ENCODE results near the gene TPPP2. TPM values are rescaled to one million over a fixed set of nuclear protein-coding genes. Genes with fewer than 3 reads are reported as not detected.

The TPPP2 gene
- total RNA-seq, 2 experiments from 2014 or later: not detected

DNA sequence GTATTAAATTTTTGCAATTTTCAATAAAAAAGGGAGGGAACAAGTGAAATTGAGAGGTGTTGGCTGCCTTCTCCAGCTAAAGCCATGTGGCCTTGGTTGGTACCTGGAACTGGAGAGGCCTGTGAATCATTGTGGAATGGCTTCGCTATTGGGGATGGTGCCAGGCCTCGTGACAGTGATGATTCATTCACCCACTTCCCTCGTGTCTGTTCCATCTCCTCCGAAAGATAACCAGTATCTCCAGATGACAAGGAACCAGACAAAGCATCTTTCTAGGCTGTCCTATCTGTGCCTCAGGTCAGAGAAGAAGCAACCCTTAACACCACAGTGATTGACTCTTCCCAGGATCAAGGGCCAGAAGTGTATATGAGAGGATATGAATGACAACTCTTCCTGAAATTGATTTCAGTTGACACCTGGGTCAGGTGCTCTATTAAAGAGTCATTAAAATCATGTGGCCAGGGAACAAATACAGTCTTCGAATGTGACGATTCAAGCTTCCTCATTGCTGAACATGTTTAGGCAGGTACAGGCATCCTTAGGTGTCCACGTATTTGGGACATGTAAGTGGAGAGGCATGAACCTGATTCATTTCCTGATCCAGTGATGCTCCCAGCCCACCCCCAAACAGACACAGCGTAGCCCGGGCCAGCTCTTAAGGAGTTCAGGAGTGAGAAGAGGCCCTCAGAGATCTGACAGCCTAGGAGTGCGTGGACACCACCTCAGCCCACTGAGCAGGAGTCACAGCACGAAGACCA lies 11.8 kb downstream of the TPPP2 start, which contains the start of gene RNASE7:
RNASE7 (plus strand) TSS at position 687 of the 758 bp plus-strand sequence. CDS start 631 bp downstream, outside the sequence.
- no peak within 1 kb of the TSS for H3K27ac ChIP-seq (ENCODE audit: low read depth in 1 of 2, low read length in 2 of 2)
- H3K36me3 ChIP-seq (ENCODE audit: insufficient read depth, low read length): no peaks in the 10 kb centered on the region
- DNase-seq (peak in 2 of 14 experiments; percentile 24 to 26), ATAC-seq (ENCODE audit: poor library complexity) (no peak)
- no peaks in the 10 kb centered on the region for H3K27me3 ChIP-seq (ENCODE audit: control insufficient read depth in 1 of 2, insufficient read depth in 2 of 2, low read length in 2 of 2)
- H3K9me3 ChIP-seq (ENCODE audit: control insufficient read depth in 1 of 2, insufficient read depth in 1 of 2, low read length in 2 of 2): no peaks in the 10 kb centered on the region
- Mint-ChIP-seq H3K4me3 (no peak within 1 kb of the TSS), H3K4me1 (ENCODE audit: low read depth) (peaks cover 11% of the 10 kb centered on the region), H3K27me3 (peaks cover 10% of the 10 kb centered on the region), H3K27ac (no peak within 1 kb of the TSS), H3K36me3 (ENCODE audit: low read depth) (no peaks in the 10 kb centered on the region), H3K9me3 (no peaks in the 10 kb centered on the region)
- TF ChIP-seq, protein P1, sequence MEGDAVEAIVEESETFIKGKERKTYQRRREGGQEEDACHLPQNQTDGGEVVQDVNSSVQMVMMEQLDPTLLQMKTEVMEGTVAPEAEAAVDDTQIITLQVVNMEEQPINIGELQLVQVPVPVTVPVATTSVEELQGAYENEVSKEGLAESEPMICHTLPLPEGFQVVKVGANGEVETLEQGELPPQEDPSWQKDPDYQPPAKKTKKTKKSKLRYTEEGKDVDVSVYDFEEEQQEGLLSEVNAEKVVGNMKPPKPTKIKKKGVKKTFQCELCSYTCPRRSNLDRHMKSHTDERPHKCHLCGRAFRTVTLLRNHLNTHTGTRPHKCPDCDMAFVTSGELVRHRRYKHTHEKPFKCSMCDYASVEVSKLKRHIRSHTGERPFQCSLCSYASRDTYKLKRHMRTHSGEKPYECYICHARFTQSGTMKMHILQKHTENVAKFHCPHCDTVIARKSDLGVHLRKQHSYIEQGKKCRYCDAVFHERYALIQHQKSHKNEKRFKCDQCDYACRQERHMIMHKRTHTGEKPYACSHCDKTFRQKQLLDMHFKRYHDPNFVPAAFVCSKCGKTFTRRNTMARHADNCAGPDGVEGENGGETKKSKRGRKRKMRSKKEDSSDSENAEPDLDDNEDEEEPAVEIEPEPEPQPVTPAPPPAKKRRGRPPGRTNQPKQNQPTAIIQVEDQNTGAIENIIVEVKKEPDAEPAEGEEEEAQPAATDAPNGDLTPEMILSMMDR (IDR thresholded peaks at IDR 0.05): no peak
- intact Hi-C loops (cut with DNase I, micrococcal nuclease): no loop called here
- H3K4me3 ChIP-seq (ENCODE audit: low read length): no peak within 1 kb of the TSS
- peaks cover 15% of the 10 kb centered on the region for H3K4me1 ChIP-seq (ENCODE audit: insufficient read depth, low read length)
- ChIA-PET CTCF (interaction anchor here (1.8 kb wide), 1 partner anchor 27 kb away, joined by 6 read pairs; no protein-coding TSS in a partner anchor), POLR2A (no interaction called here)

DNA sequence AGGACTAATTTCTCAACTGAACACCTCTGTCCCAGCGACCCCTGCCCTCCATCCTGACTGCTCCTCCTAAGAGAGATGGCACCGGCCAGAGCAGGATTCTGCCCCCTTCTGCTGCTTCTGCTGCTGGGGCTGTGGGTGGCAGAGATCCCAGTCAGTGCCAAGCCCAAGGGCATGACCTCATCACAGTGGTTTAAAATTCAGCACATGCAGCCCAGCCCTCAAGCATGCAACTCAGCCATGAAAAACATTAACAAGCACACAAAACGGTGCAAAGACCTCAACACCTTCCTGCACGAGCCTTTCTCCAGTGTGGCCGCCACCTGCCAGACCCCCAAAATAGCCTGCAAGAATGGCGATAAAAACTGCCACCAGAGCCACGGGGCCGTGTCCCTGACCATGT lies 12.9 kb downstream of the TPPP2 start:
- Histone ChIP-seq H3K27ac (ENCODE audit: low read depth in 1 of 2, low read length in 2 of 2) (no peak overlapping the region), H3K27me3 (ENCODE audit: control insufficient read depth in 1 of 2, insufficient read depth in 2 of 2, low read length in 2 of 2) (no peaks in the 10 kb centered on the region), H3K9me3 (ENCODE audit: control insufficient read depth in 1 of 2, insufficient read depth in 1 of 2, low read length in 2 of 2) (no peaks in the 10 kb centered on the region), H3K4me3 (ENCODE audit: low read length) (no peak overlapping the region), H3K4me1 (ENCODE audit: insufficient read depth, low read length) (peaks cover 15% of the 10 kb centered on the region), H3K36me3 (ENCODE audit: insufficient read depth, low read length) (no peaks in the 10 kb centered on the region)
- Mint-ChIP-seq H3K27me3 (peaks cover 10% of the 10 kb centered on the region), H3K9me3 (no peaks in the 10 kb centered on the region), H3K36me3 (ENCODE audit: low read depth) (no peaks in the 10 kb centered on the region), H3K4me1 (ENCODE audit: low read depth) (peaks cover 11% of the 10 kb centered on the region), H3K27ac (no peak overlapping the region), H3K4me3 (no peak overlapping the region)
- ChIA-PET CTCF (interaction anchor here (1.8 kb wide), 1 partner anchor 28 kb away, joined by 6 read pairs; no protein-coding TSS in a partner anchor), POLR2A (interaction anchor here (2.0 kb wide), 1 partner anchor 61 kb away, joined by 7 read pairs; no protein-coding TSS in a partner anchor)
- intact Hi-C loops (cut with DNase I, micrococcal nuclease): no loop called here
- TF ChIP-seq, protein P1 (IDR thresholded peaks at IDR 0.05): no peak
- DNase-seq (no peak), ATAC-seq (ENCODE audit: poor library complexity) (no peak)

DNA sequence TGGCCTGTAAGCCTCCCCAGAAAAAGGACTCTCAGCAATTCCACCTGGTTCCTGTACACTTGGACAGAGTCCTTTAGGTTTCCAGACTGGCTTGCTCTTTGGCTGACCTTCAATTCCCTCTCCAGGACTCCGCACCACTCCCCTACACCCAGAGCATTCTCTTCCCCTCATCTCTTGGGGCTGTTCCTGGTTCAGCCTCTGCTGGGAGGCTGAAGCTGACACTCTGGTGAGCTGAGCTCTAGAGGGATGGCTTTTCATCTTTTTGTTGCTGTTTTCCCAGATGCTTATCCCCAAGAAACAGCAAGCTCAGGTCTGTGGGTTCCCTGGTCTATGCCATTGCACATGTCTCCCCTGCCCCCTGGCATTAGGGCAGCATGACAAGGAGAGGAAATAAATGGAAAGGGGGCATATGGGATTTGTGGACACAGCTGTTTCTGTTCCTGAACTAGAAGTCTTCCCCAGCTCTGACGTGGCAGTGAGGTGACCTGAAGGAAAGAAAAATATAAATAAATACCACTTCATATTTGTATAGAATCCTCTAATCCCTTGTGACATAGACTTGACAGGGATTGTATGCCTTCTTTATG lies 13.5 kb downstream of the TPPP2 start:
- no peak overlapping the region for H3K4me3 Mint-ChIP-seq
- DNase-seq: no peak
- TF ChIP-seq, protein P1 (IDR thresholded peaks at IDR 0.05): no peak
- no peaks in the 10 kb centered on the region for H3K27me3 ChIP-seq (ENCODE audit: control insufficient read depth in 1 of 2, insufficient read depth in 2 of 2, low read length in 2 of 2)
- no peak for ATAC-seq (ENCODE audit: poor library complexity)
- H3K4me3 ChIP-seq (ENCODE audit: low read length): no peak overlapping the region
- H3K27me3 Mint-ChIP-seq: peaks cover 15% of the 10 kb centered on the region
- peaks cover 15% of the 10 kb centered on the region for H3K4me1 ChIP-seq (ENCODE audit: insufficient read depth, low read length)
- no peak overlapping the region for H3K27ac Mint-ChIP-seq
- intact Hi-C loops (cut with DNase I, micrococcal nuclease): no loop called here
- POLR2A ChIA-PET: interaction anchor here (1.1 to 2.0 kb wide), 3 partner anchors 26 to 61 kb away, joined by 3 to 8 read pairs (median 7); no protein-coding TSS in a partner anchor
- H3K27ac ChIP-seq (ENCODE audit: low read depth in 1 of 2, low read length in 2 of 2): no peak overlapping the region
- no peaks in the 10 kb centered on the region for H3K9me3 ChIP-seq (ENCODE audit: control insufficient read depth in 1 of 2, insufficient read depth in 1 of 2, low read length in 2 of 2)
- no peaks in the 10 kb centered on the region for H3K9me3 Mint-ChIP-seq
- CTCF ChIA-PET: interaction anchor here (1.7 to 1.9 kb wide), 3 partner anchors 29 to 61 kb away, joined by 4 to 10 read pairs (median 6); no protein-coding TSS in a partner anchor
- no peaks in the 10 kb centered on the region for H3K36me3 Mint-ChIP-seq (ENCODE audit: low read depth)
- no peaks in the 10 kb centered on the region for H3K36me3 ChIP-seq (ENCODE audit: insufficient read depth, low read length)
- peaks cover 11% of the 10 kb centered on the region for H3K4me1 Mint-ChIP-seq (ENCODE audit: low read depth)

Measured in CD4-positive, alpha-beta T cell (primary cell).